IMR-90 (cell line): ENCODE data around the gene WNK1. TPM values are rescaled to one million over a fixed set of nuclear protein-coding genes. Genes with fewer than 3 reads are reported as not detected.

Experiments used
- ATAC-seq: fragments of 200-7000 bp; cut with Tn5 transposase; 2 replicates; pipeline ENCODE4 v1.9.1; 2020; ENCODE audit warnings: low read depth, mild to moderate bottlenecking, moderate library complexity
- BruUV-seq: library from RNA; stranded (reverse); fragments of 400-500 nt; replicated peaks from 2 replicates; lab custom pipeline; 2021; lab: Mats Ljungman, UMichigan
- CTCF ChIA-PET: fragments of 300-600 bp; formaldehyde crosslinking; extraction: SDS; loops from one replicate; lab custom pipeline; 2021; ENCODE audit warnings: antibody characterized with exemption; lab: Yijun Ruan, JAX
- POLR2A ChIA-PET: fragments of 300-600 bp; sonication (Branson Sonifier 250); formaldehyde crosslinking; loops from one replicate; lab custom pipeline; 2022; ENCODE audit warnings: antibody characterized with exemption; ENCODE audit not compliant: unreplicated experiment; lab: Charles Lee
- DNase-seq: peaks from one replicate; pipeline ENCODE4 v3.0.0; 2013
- H2AFZ ChIP-seq: replicated peaks from 2 replicates; pipeline ENCODE3; 2013; ENCODE audit warnings: low read length, mild to moderate bottlenecking; ENCODE audit not compliant: poor library complexity
- H2AK5ac ChIP-seq: 2 replicates; pipeline ENCODE4 v1.6.1; 2013; ENCODE audit warnings: low read depth, low read length, inconsistent platforms
- H2AK9ac ChIP-seq: replicated peaks from 2 replicates; pipeline ENCODE3; 2013; ENCODE audit warnings: mild to moderate bottlenecking, low read depth, low read length, moderate library complexity; ENCODE audit not compliant: poor library complexity
- H2BK120ac ChIP-seq: 2 replicates; pipeline ENCODE4 v1.6.1; 2013; ENCODE audit warnings: low read depth, low read length, inconsistent platforms
- H2BK15ac ChIP-seq: 3 replicates; pipeline ENCODE4 v1.6.1; 2013; ENCODE audit warnings: low read depth, low read length, inconsistent platforms
- H2BK20ac ChIP-seq: 2 replicates; pipeline ENCODE4 v1.6.1; 2013; ENCODE audit warnings: low read depth, mild to moderate bottlenecking, inconsistent platforms, low read length, moderate library complexity
- H2BK5ac ChIP-seq: 2 replicates; pipeline ENCODE4 v1.6.1; 2013; ENCODE audit warnings: mild to moderate bottlenecking, low read depth, low read length, inconsistent platforms; ENCODE audit not compliant: poor library complexity, severe bottlenecking
- H3K14ac ChIP-seq: replicated peaks from 2 replicates; pipeline ENCODE4 v1.6.1; 2013; ENCODE audit warnings: low read depth, low read length, inconsistent platforms
- H3K18ac ChIP-seq: 2 replicates; pipeline ENCODE4 v1.6.1; 2013; ENCODE audit warnings: low read depth, low read length, control low read depth
- H3K23ac ChIP-seq: 2 replicates; pipeline ENCODE4 v1.6.1; 2013; ENCODE audit warnings: low read depth, low read length, inconsistent platforms
- H3K27ac ChIP-seq: 2 replicates; pipeline ENCODE4 v1.5.1; 2013; ENCODE audit warnings: mild to moderate bottlenecking, control low read depth, low read length; ENCODE audit not compliant: insufficient read depth
- H3K27me3 ChIP-seq: 2 replicates; pipeline ENCODE4 v1.6.1; 2013; ENCODE audit warnings: low read length; ENCODE audit not compliant: control insufficient read depth, insufficient read depth
- H3K36me3 ChIP-seq: 2 replicates; pipeline ENCODE4 v1.6.1; 2013; ENCODE audit warnings: low read length, mixed read lengths; ENCODE audit not compliant: control insufficient read depth, insufficient read depth
- H3K4ac ChIP-seq: 2 replicates; pipeline ENCODE4 v1.6.1; 2013; ENCODE audit warnings: low read depth, low read length, inconsistent platforms
- H3K4me1 ChIP-seq: 2 replicates; pipeline ENCODE4 v1.6.1; 2013; ENCODE audit warnings: low read length, mixed read lengths; ENCODE audit not compliant: control insufficient read depth, insufficient read depth
- H3K4me2 ChIP-seq: 2 replicates; pipeline ENCODE4 v1.6.1; 2013; ENCODE audit warnings: low read depth, mild to moderate bottlenecking, control low read depth, low read length, moderate library complexity
- H3K4me3 ChIP-seq: 2 replicates; pipeline ENCODE4 v1.5.1; 2013; ENCODE audit warnings: low read depth, mild to moderate bottlenecking, control low read depth, low read length, moderate library complexity; ENCODE audit not compliant: insufficient read depth
- H3K56ac ChIP-seq: 2 replicates; pipeline ENCODE4 v1.6.1; 2013; ENCODE audit warnings: low read length, inconsistent platforms; ENCODE audit not compliant: insufficient read depth; ENCODE audit errors: extremely low read depth
- H3K79me1 ChIP-seq, 2 experiments: 2 replicates each; pipeline ENCODE4 v1.6.1; 2013; ENCODE audit warnings: low read length in 2 of 2, inconsistent platforms in 1 of 2, low read depth in 1 of 2
- H3K9ac ChIP-seq: 2 replicates; pipeline ENCODE4 v1.6.1; 2013; ENCODE audit warnings: low read depth, low read length, control low read depth
- H3K9me1 ChIP-seq: 2 replicates; pipeline ENCODE4 v1.6.1; 2013; ENCODE audit warnings: low read length, inconsistent platforms; ENCODE audit not compliant: insufficient read depth
- H3K9me3 ChIP-seq: 2 replicates; pipeline ENCODE4 v1.6.1; 2013; ENCODE audit warnings: low read length; ENCODE audit not compliant: control insufficient read depth, insufficient read depth
- H4K20me1 ChIP-seq: 2 replicates; pipeline ENCODE4 v1.6.1; 2013; ENCODE audit warnings: low read length, inconsistent platforms; ENCODE audit not compliant: insufficient read depth
- H4K5ac ChIP-seq: 2 replicates; pipeline ENCODE4 v1.6.1; 2013; ENCODE audit warnings: mild to moderate bottlenecking, low read depth, low read length, control low read depth
- H4K8ac ChIP-seq, 2 experiments: 2 replicates each; pipeline ENCODE4 v1.6.1; 2013; ENCODE audit warnings: low read depth in 2 of 2, low read length in 2 of 2, control low read depth in 1 of 2, inconsistent platforms in 1 of 2
- H4K91ac ChIP-seq: 2 replicates; pipeline ENCODE4 v1.6.1; 2013; ENCODE audit warnings: low read depth, low read length, inconsistent platforms; ENCODE audit not compliant: insufficient read depth
- BHLHE40 ChIP-seq: fragments of 150-350 bp; IDR thresholded peaks from 2 replicates; pipeline ENCODE4 v1.6.1; 2016; ENCODE audit warnings: mild to moderate bottlenecking, low read depth, low read length
- CEBPB ChIP-seq: IDR thresholded peaks from 2 replicates; pipeline ENCODE4 v1.6.1; 2012; ENCODE audit warnings: low read depth, low read length, improper control_type of control experiment
- CHD1 ChIP-seq: IDR thresholded peaks from 2 replicates; pipeline ENCODE4 v1.6.1; 2012; ENCODE audit warnings: low read depth, low read length, improper control_type of control experiment
- FOS ChIP-seq: fragments of 150-350 bp; IDR thresholded peaks from 2 replicates; pipeline ENCODE4 v1.6.1; 2016; ENCODE audit warnings: low read depth, low read length
- MAFK ChIP-seq: IDR thresholded peaks from 2 replicates; pipeline ENCODE4 v1.6.1; 2012; ENCODE audit warnings: low read depth, low read length, improper control_type of control experiment
- MAZ ChIP-seq: IDR thresholded peaks from 2 replicates; pipeline ENCODE4 v1.6.1; 2012; ENCODE audit warnings: low read depth, mild to moderate bottlenecking, low read length, improper control_type of control experiment, moderate library complexity, borderline replicate concordance
- MXI1 ChIP-seq: IDR thresholded peaks from 2 replicates; pipeline ENCODE4 v1.6.1; 2012; ENCODE audit warnings: low read depth, mild to moderate bottlenecking, low read length, moderate library complexity, borderline replicate concordance
- NFE2L2 ChIP-seq: fragments of 150-350 bp; IDR thresholded peaks from 2 replicates; pipeline ENCODE4 v1.6.1; 2016; ENCODE audit warnings: low read depth, mild to moderate bottlenecking, low read length
- POLR2A ChIP-seq: IDR thresholded peaks from 2 replicates; pipeline ENCODE4 v1.6.1; 2012; ENCODE audit warnings: mild to moderate bottlenecking, low read depth, low read length
- RAD21 ChIP-seq: IDR thresholded peaks from 2 replicates; pipeline ENCODE4 v1.6.1; 2012; ENCODE audit warnings: low read length, improper control_type of control experiment
- RCOR1 ChIP-seq: IDR thresholded peaks from 2 replicates; pipeline ENCODE4 v1.6.1; 2012; ENCODE audit warnings: mild to moderate bottlenecking, low read length, improper control_type of control experiment; ENCODE audit not compliant: insufficient replicate concordance
- RFX5 ChIP-seq: IDR thresholded peaks from 2 replicates; pipeline ENCODE4 v1.8.0; 2012; ENCODE audit warnings: low read depth, mild to moderate bottlenecking, low read length, moderate library complexity
- SMC3 ChIP-seq: fragments of 150-350 bp; IDR thresholded peaks from 2 replicates; pipeline ENCODE4 v1.6.1; 2016; ENCODE audit warnings: low read depth, mild to moderate bottlenecking, antibody characterized with exemption, low read length, moderate library complexity
- WGBS, 2 experiments: methylation state at CpG; one replicate each; pipeline versions ENCODE4 v1.1.5 to v1.1.7; 2013; ENCODE audit warnings: missing lambda C conversion rate in 2 of 2; ENCODE audit not compliant: insufficient read length in 1 of 2; ENCODE audit errors: extremely low coverage in 2 of 2; 5-methylcytosine and 5-hydroxymethylcytosine counted together
- dilution Hi-C: fragments of 300-500 bp; cut with HindIII; formaldehyde crosslinking; loops from one replicate; pipeline ENCODE4 v1.14.3; 2018; ENCODE audit warnings: low sequenced_read_pairs; ENCODE audit not compliant: unreplicated experiment
- in situ Hi-C: fragments of 300-500 bp; cut with MboI; formaldehyde crosslinking; loops from 3 replicates; pipeline ENCODE4 v1.14.3; 2019; ENCODE audit warnings: low sequenced_read_pairs, inconsistent platforms, mixed read lengths
- intact Hi-C: fragments of 100-400 bp; cut with micrococcal nuclease; formaldehyde crosslinking; loops from 2 replicates; pipeline ENCODE4 v1.10.0; 2022
- polyA plus RNA-seq, 3 experiments: library from polyadenylated mRNA; depleted of rRNA; stranded (reverse); fragments of >200 nt; gene quantifications; 2 replicates each; pipeline ENCODE4 v1.2.3, GENCODE V29; 2012; ENCODE audit warnings: low replicate concordance in 1 of 3
- total RNA-seq: library from RNA; depleted of rRNA; stranded (reverse); fragments of >200 nt; gene quantifications from 2 replicates; pipeline ENCODE4 v1.2.3, GENCODE V29; 2012
- TF ChIP-seq, protein P1 (sequence below): conservative IDR thresholded peaks from 2 replicates; pipeline ENCODE4 v1.5.1; 2012; ENCODE audit warnings: mild to moderate bottlenecking, low read depth, low read length, improper control_type of control experiment
- TF ChIP-seq, protein P2 (sequence below): fragments of 150-350 bp; IDR thresholded peaks from 2 replicates; pipeline ENCODE4 v1.6.1; 2016; ENCODE audit warnings: low read depth, mild to moderate bottlenecking, low read length, moderate library complexity, borderline replicate concordance

The WNK1 gene
- total and polyA plus RNA-seq, 2 of the 4 experiments (the other 2 are of a cell fraction): 36.9 to 42.8 TPM

GRCh38 chr12:912466-913235 is 160.3 kb downstream of the WNK1 start:
- H4K5ac ChIP-seq: no peak overlapping the region
- no peak overlapping the region for H2AK9ac ChIP-seq
- no peak overlapping the region for H3K23ac ChIP-seq
- ATAC-seq: no peak
- H3K9me3 ChIP-seq: no peaks in the 10 kb centered on the region
- in situ Hi-C loops: loop anchor here (25.0 kb wide), 1 partner anchor 675 kb away; the partner anchor contains the start of gene FBXL14
- peaks cover 5 to 49% of the 10 kb centered on the region in 2 experiments for H3K79me1 ChIP-seq
- no peak overlapping the region for H3K14ac ChIP-seq
- H3K4me2 ChIP-seq: no peak overlapping the region
- no peak overlapping the region for H2BK5ac ChIP-seq
- 90% methylated on average over 2 of the region's 7 CpGs; no CpG with 5 or more reads in 1 of the 2 experiments for WGBS, 2 experiments
- no peak overlapping the region for H3K27ac ChIP-seq
- DNase-seq: no peak
- peaks cover 4% of the 10 kb centered on the region for H3K4me1 ChIP-seq
- H2AFZ ChIP-seq: no peak overlapping the region
- no peak overlapping the region for H2AK5ac ChIP-seq
- peaks cover 5% of the 10 kb centered on the region; the same call in 1 of the 2 replicates for H3K9me1 ChIP-seq
- H4K91ac ChIP-seq: no peak overlapping the region
- BruUV-seq: TSS peak; percentile 40
- peaks cover 59% of the 10 kb centered on the region for H3K36me3 ChIP-seq
- H3K56ac ChIP-seq: no peak overlapping the region
- H3K4me3 ChIP-seq: no peak overlapping the region
- peaks cover 4% of the 10 kb centered on the region for H4K20me1 ChIP-seq
- CTCF ChIA-PET: no interaction called here
- intact Hi-C loops: no loop called here
- no peak overlapping the region for H3K4ac ChIP-seq
- no peaks in the 10 kb centered on the region for H3K27me3 ChIP-seq
- POLR2A ChIA-PET: no interaction called here
- H3K9ac ChIP-seq: no peak overlapping the region
- H2BK120ac ChIP-seq: no peak overlapping the region
- no peak overlapping the region for H3K18ac ChIP-seq
- dilution Hi-C loops: no loop called here
- no peak overlapping the region for H4K8ac ChIP-seq
- no peak overlapping the region for H2BK20ac ChIP-seq
- no peak overlapping the region for H2BK15ac ChIP-seq
- TF ChIP-seq BHLHE40 (no peak), FOS (no peak), CEBPB (no peak), MAZ (no peak), RFX5 (no peak), POLR2A (no peak), CHD1 (no peak), SMC3 (no peak), RCOR1 (no peak), MXI1 (no peak), MAFK (no peak), NFE2L2 (no peak), RAD21 (no peak)
- TF ChIP-seq, protein P1, sequence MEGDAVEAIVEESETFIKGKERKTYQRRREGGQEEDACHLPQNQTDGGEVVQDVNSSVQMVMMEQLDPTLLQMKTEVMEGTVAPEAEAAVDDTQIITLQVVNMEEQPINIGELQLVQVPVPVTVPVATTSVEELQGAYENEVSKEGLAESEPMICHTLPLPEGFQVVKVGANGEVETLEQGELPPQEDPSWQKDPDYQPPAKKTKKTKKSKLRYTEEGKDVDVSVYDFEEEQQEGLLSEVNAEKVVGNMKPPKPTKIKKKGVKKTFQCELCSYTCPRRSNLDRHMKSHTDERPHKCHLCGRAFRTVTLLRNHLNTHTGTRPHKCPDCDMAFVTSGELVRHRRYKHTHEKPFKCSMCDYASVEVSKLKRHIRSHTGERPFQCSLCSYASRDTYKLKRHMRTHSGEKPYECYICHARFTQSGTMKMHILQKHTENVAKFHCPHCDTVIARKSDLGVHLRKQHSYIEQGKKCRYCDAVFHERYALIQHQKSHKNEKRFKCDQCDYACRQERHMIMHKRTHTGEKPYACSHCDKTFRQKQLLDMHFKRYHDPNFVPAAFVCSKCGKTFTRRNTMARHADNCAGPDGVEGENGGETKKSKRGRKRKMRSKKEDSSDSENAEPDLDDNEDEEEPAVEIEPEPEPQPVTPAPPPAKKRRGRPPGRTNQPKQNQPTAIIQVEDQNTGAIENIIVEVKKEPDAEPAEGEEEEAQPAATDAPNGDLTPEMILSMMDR: no peak
- TF ChIP-seq, protein P2, sequence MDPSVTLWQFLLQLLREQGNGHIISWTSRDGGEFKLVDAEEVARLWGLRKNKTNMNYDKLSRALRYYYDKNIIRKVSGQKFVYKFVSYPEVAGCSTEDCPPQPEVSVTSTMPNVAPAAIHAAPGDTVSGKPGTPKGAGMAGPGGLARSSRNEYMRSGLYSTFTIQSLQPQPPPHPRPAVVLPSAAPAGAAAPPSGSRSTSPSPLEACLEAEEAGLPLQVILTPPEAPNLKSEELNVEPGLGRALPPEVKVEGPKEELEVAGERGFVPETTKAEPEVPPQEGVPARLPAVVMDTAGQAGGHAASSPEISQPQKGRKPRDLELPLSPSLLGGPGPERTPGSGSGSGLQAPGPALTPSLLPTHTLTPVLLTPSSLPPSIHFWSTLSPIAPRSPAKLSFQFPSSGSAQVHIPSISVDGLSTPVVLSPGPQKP: no peak
